Stimulated activated naive CD8-positive, alpha-beta T cell treated with anti-CD3 and anti-CD28 coated beads, Interleukin-15, Interleukin-2, amounts not matched to agents 100 U/mL and 50 U/mL, for 24 hours (primary cell): Measurements from ENCODE around the gene TMEM229B.

ENCODE experiments used
- ATAC-seq: fragments of 150-1000 bp; cut with Tn5 transposase; one replicate; pipeline ENCODE4 v1.10.0; 2021
- DNase-seq: peaks from one replicate; pipeline ENCODE4 v3.0.0; 2021

TMEM229B gene

DNA sequence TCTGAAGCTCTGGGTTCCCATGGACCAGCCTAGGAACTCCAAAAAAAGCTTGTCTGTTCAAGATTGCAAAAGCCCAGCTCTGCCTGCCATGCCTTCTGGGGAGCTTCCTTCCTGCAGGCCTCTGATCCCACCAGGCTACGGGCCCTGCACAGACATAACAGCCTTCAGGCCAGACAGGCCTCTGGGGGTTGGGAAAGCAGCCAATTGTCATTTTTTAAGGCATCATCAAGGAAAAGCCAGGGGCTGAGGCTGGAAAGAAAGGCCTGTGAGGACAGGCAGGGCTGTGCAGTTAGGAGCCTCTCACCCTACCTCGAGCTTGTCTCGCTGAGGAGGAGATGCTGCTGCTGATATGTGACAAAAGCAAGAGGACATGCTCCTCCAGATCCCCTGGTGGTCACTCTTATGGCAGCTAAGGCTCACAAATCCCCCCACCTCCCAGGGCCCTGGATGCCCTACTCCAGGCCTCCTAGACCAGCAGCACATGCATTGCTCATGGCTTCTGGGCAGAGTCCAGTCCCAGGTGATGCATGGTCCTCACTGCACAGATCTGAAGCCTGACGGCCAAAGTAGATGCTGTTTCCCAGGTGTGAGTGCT is 2.9 kb downstream of the TMEM229B start:
- DNase-seq (no peak), ATAC-seq (no peak)

DNA sequence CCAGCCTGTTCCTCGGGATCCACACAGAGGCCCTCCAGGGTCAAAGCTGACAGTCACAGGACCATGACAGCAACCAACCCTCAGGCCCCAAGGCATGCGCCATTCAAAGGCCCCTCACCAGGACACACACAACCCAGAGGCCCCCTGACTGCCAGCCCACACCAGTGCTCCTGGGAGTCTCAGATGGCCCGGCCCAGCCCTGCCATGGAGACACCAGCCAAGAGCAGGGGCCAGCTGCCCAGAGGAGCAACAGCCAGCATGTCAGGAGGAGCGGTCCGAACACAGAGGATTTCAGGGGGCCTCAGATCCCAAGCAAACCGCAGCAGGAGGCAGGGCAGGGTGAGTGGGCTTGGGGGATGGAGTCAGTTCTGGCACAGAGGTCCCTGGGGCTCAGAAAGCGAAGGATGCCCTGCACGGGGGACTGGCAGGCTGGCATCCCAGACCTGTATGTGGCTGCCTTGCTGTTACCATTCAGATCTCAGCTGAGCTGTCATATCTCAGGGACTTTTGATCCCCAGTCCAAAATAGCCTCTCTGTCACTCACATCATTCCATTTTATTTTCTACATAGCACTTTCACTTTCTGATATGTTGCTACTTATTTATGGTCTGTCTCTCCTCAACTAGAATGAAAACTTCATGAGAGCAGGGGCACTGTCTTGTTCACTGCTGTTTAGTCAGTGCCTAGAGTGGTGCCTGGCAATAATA is 4.8 kb downstream of the TMEM229B start:
- DNase-seq (no peak), ATAC-seq (no peak)

- DNase-seq (no peak), ATAC-seq (no peak)
Observed at GRCh38 chr14:67482231-67483164, 6.0 kb downstream of the TMEM229B start.

DNA sequence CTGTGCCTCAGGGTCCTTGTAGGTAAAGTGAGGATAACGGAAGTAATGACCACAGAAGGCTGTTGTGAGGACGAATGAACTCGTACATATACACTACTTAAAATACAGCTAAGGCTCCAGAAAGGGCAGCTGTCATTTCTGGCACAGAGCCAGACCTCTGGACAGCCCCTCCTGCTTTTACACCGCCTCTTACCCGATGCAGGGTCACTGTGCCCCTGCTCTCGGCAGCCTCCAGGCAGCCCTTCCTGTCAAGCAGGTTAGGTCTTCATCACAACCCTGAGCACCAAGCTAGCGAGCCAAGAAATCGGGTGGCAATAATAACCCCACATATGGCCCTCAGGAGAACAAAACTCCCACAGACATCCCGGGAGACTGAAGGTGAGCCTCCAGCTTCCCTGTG is 8.5 kb downstream of the TMEM229B start:
- ATAC-seq: no peak
- no peak for DNase-seq

- DNase-seq (no peak), ATAC-seq (no peak)
Observed at GRCh38 chr14:67478800-67479084, 9.8 kb downstream of the TMEM229B start.

GRCh38 chr14:67477926-67478799 is 10.4 kb downstream of the TMEM229B start:
- ATAC-seq: no peak
- no peak for DNase-seq

DNA sequence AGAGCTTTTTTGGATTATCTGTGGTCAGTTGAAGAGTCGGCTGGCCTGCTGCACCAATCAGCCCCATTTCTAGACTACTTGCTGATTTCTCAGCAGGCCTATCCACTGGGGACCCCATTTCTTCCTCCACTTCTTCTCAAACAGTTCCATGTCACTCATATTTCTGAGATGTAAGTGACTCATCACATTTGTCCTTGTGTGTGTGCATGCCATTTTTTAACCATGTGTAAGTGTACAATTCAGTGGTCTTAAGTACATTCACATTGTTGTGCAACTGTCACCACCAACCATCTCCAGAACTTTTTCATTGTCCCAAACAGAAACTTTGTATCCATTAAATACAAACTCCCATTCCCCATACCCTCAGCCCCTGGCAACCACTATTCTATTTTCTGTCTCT is 14.2 kb downstream of the TMEM229B start:
- no peak for ATAC-seq
- no peak for DNase-seq

- no peak for DNase-seq
- no peak for ATAC-seq
Observed at GRCh38 chr14:67473290-67474082, 15.0 kb downstream of the TMEM229B start.

DNA sequence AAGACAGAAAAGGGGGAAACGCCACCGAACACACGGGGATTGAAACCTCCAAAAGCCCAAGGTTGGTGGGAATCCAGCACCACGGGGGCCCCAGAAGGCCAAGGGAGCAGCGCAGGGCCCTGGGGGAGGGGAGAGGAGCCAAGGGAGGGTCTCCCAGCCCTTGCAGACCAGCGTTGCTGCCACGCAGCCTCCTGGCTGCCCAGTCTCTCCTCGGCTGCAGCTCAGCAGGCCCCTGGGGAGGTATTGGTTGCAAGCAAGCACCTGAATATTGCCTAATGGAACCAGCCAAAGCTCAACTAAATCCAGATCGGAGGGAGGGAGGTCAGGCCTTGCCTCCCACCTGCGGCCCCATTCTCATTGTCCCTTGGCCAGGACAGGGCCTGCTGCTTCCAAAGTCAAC is 15.8 kb downstream of the TMEM229B start:
- no peak for ATAC-seq
- no peak for DNase-seq

DNA sequence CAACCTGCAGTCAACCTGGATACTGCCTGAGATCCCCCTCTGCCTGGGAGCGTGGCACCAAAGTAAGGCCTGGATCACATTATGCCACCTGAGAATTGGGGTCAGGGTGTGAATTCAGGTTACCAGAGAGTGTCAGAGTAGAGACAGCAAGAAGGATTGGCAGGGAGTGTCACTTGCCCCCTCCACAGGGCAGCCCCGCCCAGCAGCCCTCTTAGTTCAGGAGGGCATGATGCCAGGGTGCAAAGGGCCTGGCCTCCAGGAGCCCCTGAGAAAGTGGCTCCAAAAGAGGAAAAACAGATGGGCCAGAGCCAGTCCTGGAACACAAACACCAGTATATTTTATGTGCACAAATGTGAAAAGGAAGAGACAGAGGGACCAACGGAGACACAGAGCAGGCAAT is 18.6 kb downstream of the TMEM229B start:
- no peak for ATAC-seq
- DNase-seq: no peak

GRCh38 chr14:67468378-67468730 is 20.2 kb downstream of the TMEM229B start:
- ATAC-seq (no peak), DNase-seq (no peak)

DNA sequence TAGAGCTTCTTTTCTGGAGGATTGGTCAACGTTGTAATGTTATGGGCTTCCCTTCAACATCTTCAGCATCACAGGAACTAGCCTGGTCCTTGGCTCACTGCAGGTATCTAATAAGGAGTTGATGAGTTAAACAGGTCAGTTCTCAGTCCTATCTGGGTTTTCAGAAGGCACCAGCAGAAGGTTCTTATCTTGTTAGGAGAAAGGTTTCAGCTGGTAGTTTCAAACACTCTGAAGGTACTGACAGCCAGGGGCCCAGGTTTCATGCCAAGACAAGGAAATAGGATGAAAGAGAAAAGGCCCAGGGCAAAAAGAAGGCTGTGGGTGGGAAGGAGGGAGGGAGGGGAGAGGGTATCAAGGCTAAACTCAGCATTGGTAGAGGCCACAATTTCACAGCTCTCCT is 21.4 kb downstream of the TMEM229B start:
- DNase-seq: no peak
- ATAC-seq: no peak

- no peak for ATAC-seq
- DNase-seq: no peak
Observed at GRCh38 chr14:67464879-67465278, 23.6 kb downstream of the TMEM229B start.

GRCh38 chr14:67464377-67464776 is 24.1 kb downstream of the TMEM229B start:
- no peak for ATAC-seq
- no peak for DNase-seq

- ATAC-seq (no peak), DNase-seq (no peak)
Observed at GRCh38 chr14:67463900-67464299, 24.6 kb downstream of the TMEM229B start.

GRCh38 chr14:67461996-67462395 is 26.5 kb downstream of the TMEM229B start:
- ATAC-seq (no peak), DNase-seq (no peak)

DNA sequence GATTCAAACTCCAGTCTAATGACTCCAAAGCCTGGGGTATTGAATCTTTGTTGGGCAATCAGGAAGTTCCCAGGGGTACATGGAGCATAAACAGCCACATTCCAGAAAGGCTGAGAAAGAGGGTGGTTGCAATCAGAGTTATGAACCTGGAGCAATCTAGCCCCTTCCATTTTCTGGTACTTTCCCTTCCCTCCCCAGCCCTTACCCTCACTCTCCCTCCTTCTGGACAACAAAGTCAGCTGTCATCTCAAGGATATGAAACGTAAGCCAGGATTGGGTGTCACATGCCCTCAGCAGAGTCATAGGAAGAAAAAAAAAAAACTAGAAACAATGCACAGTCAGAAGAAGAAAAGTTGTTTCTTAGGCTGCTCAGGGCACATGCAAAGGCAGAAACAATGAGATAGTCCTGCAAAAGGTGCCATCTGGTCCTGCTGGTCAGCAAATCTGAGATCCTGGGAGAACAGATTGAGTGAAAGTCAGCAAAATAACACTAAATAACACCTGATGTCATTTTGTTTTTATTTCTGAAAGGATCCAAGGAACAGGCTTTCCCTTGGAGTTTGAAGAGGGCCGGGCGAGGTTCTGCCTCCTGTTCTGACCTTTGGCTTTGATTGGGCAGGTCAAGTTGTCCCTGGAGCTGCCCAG is 27.1 kb downstream of the TMEM229B start:
- DNase-seq (no peak), ATAC-seq (no peak)

DNA sequence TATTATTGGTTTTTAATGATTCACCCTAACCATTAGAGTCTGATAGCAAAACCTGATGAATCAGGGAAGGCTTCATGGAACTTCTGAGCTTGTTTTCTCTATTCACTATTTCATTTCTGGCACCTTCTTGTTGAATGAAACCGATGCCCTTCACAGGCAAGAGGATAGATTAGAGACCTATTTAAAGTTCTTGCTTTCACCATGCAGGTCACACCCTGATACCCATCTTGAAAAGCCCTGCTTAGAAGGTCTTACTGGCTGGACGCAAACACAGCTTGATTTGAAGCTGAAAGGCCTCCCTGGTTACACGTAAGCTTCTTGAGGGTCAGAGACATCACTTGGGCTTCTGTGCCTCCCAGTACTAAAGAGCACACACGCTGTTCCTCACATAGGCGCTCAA is 29.2 kb downstream of the TMEM229B start:
- DNase-seq (no peak), ATAC-seq (no peak)

GRCh38 chr14:67457782-67458181 is 30.7 kb downstream of the TMEM229B start:
- ATAC-seq: no peak
- DNase-seq: no peak

DNA sequence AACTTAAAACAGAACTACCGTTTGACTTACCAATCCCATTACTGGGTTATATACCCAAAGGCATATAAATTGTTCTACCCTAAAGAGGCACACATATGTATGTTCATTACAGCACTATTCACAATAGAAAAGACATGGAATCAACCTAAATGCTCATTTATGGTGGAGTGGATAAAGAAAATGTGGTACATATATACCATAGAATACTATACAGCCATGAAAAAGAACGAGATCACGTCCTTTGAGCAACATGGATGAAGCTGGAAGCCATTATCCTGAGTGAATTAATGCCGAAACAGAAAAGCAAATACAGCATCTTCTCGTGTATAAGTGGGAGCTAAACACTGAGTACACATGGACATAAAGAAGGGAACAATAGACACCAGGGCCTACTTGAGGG is 31.8 kb downstream of the TMEM229B start:
- DNase-seq (no peak), ATAC-seq (no peak)
